Activated naive CD4-positive, alpha-beta T cell treated with Interleukin-2 at 50 U/mL for 16 hours (primary cell): ENCODE data around the gene NPY1R.
A peak's percentile ranks its signal among the peaks of the same experiment; 100 is the strongest.

ENCODE experiments used
- DNase-seq: peaks from one replicate; pipeline ENCODE4 v3.0.0-alpha.2; 2020

The NPY1R gene

DNA sequence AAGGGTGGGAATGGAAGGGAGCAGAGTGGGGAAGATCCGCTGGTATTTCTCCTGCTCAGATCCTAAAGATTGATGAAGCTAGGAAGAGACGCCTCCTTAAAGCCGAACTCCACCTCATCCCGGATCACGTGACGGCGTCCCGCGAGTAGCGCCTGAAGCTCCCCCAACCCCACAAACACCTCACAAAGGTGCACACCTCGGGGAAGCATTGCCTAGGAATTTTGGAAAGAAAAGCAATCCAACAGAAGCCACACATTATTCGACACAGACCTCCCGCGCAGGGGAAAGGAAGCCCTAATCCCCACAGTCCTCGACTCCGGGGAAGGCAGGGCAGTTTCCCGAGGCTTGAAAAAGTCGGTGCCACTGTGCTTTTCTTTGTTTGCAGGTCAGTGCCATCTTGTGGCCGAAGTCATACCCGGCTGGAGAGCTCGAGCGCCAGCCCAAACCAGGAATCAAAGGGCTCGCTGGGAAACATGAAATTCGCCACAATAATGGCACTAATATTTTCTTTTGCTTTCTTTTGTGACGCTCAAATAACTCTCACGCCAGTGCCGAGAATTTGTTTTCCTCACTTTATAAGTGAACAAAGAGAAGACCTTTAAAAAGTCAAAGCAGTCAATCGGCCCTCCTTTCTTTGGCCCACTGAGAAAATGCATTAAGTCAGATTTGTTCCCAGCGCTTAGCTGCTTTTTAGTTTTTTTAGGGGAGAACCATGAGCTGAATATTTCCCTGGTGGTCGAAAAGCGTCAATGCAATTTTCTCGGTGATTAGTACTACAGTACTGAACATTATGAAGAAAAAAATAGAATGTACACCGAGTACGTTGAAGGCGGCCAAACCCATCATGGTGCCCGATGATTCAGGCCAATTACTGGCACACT is at the start of gene NPY1R:
NPY1R (minus strand) TSS at position 71 of the 881 bp plus-strand sequence. CDS start 6,042 bp downstream, outside the sequence.
- peak; percentile 17 for DNase-seq

DNA sequence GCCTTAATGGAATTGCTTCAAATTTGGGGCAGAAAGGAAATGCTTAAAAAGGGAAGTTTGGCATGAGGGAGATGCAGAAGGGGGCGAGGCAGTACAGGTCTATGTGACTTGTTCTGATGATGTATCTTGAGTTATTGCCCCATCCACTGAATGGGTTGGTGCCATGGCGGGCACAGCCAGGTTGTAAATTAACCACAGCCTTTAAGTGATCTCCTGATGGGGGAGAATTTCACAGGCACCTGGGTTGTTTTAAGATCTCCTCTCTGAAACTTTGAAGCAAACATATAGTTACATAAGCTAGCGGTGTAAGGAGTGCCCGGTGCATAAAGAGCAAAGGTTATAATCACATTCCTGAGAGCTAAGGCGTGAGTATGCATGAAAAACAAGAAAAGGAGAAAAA is 48.3 kb upstream of the NPY1R start:
- DNase-seq, result no peak

- no peak for DNase-seq
Observed at GRCh38 chr4:163378661-163379060, 46.3 kb upstream of the NPY1R start.

DNA sequence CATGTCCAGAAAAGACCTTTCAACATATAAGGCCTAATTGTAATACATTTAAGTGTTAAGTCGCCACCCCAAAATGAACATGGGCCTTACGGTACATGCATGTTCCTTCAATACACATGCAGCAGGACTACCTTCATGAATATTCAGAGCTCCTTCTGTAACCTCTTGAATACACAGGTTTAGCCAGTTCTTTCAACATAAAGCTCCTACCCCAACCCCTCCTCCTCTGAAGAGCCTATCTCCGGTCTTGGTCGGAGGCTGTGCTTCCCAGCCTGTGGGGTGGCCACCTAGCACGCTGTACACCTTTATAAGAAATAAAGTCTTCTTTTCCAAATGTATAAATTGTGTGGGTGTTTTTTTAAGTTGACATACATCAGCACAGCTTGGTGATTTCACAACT is 39.6 kb upstream of the NPY1R start:
- no peak for DNase-seq

GRCh38 chr4:163367651-163368050 is 35.3 kb upstream of the NPY1R start:
- DNase-seq, result no peak

DNA sequence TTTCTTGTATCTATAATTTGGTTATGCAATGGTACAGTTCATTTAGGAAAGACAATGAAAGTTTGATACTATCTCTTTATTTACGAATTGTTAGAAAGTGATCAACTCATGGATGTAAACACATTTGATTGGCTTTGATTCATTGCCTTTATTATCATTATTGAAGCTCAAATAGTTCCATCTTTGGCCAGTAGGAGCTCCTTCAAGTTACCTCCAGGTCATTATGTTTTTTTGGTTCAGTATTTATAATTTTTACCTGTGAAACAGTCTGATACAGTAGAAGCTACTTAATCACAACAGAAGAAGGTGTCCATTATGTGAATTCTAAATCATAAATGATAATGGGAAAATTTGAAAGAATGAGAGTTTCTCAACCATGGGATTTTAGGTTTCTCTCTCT is 23.7 kb upstream of the NPY1R start:
- DNase-seq, result no peak

DNA sequence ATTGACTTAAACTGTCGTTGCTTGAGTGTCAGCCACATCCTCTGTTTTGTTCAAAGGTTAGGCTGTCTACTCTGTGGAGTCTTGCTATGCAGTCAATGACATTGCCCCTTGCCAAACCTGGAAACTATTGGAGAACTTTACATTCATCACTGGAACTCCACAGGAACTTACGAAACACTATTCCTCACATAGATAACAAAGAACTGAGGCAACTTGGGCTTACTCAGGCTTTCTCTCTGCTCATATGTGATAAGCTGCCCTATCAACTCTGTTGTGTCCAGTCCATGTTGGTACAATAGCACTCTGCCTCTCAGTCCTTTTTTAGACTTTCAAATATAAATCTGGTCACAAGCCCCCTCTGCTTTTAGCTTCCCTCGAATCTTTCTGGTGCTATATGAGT is 20.7 kb upstream of the NPY1R start:
- no peak for DNase-seq

GRCh38 chr4:163350672-163351071 is 18.3 kb upstream of the NPY1R start:
- DNase-seq, result no peak

DNA sequence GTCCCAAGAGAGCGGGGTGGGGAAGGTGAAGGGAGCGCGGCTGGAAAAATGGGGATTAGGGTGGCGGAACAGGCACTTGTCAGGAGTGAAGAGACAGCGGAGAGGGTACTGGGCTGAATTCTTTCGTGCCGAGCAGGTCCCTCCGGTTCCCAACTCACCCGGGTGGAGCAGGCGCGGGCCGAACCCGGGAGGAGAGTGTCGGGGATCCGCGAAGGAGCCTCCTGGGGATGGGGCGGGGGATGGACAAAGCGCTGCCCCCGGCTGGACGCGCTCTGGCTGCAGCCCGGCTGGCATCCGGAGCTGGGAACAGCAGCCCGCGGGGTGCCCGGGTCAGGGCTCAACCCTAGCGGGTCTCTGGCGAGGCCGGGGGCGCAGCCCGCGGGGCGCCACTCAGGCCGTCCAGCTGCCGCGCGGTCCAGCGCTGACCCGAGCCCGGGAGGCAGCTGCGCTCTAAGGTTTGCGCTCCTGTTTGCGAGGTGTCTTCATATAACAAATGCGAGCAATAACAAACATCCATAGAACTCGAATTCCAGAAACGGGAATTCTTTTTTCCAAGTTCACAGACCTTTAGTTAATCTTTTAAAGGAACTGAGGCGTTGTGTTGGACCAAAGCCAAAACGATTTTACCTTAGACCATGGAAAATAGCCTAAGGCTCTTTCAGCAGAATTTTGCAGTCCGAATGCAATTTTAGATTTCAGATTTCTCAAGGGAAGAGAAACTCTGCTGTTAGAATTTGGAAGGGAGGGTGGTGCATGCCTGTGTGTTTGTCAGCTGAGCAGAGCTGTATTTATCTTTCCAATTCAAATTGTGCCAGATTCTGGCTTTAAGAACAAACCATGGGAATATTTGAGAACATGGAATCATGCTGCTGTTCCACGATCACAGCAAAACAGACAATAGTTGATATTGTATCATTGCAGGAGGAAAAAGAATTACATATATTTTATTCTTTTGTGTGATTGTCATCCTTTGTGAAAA is 12.0 kb upstream of the NPY1R start:
- DNase-seq, result no peak

DNA sequence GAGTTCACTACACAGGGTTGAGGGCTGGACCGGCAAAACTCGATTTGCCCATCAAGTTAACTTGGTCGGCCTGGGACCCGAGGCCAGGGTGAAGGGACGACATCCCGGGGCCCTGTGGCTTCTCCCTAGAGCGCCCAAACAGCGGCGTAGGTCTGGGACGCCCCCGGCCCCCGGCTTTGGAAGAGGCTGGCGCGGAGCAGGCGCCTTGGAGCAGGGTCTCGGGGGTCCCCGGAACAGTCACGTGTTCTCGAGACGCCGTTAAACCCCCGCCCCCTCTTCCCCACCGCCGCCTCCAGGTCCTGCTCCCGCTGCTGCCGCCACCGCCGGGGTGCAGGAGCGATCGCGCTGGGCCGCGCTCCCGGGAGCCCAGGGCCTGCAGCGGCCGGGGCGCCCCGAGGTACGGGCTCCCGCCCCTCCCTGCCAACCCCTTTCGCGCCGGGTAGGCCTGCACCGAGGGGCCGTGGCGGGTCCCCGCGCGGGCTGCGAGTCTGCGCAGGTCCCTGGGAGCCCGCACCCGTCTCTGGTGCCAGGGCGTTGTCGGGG is 11.3 kb upstream of the NPY1R start, which contains the start of gene NPY5R:
NPY5R (plus strand) TSS at position 289 of the 543 bp plus-strand sequence. CDS start 6,382 bp downstream, outside the sequence.
- no peak for DNase-seq

DNA sequence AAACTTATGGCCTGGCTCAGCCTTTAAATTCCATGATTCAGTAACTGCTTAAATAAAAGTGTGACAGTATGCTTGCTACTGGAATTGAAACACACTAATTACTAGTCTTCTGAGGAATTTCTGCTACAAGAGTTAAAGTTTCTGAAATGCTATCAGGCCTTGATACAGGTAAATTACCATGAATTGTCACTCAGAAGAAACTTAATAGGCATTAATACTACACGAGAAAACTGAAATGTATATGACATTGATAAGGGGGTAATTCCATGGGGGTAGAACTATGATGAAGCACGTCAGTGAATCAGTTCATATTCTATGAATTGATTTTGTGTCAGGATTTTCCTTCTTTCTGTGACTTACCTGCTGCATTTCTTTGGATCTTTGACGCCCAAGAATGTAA is 3.0 kb upstream of the NPY1R start:
- DNase-seq, result no peak

- no peak for DNase-seq
Observed at GRCh38 chr4:163331629-163332376, 593 bp downstream of the NPY1R start.

- no peak for DNase-seq
Observed at GRCh38 chr4:163330916-163331628, 1.3 kb downstream of the NPY1R start.

- DNase-seq, result no peak
Observed at GRCh38 chr4:163317110-163317509, 15.3 kb downstream of the NPY1R start.

DNA sequence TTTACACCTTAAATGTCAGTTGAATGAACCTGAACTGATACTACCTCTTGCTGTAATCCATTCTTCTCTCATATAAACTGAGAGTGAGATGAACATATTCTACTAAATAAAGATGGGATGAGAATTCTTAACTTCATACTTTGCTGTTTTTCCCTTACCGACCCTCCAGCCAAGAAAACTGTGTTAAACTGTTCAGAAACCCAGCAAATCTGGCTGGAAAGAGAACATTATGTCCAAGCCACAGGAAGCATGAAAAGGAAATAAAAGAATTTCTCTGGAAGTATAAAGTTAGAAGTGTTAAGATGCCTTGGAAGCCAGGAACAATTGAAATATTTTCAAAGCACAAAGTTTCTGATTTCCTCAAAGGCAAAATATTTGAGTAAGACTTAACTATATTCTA is 22.9 kb downstream of the NPY1R start:
- DNase-seq, result no peak

- DNase-seq, result no peak
Observed at GRCh38 chr4:163303069-163303468, 29.3 kb downstream of the NPY1R start.

DNA sequence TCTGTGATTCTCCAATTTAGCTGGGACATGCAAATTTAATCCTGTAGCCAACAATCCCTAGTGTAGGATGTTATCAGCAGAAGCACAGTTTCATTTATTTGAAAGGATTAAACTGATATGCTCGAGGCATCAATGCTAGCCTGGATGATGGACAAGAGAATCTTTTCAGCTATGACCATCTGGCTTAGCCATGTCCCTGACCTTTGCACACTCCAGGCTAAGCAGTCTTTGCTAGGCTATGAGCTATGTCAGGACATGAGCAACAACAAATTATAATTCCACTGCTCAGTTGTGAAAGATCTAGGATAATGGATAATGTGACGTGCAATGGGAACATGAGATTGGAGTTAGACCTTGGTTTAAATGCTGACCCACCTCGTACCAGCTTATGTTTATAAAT is 32.0 kb downstream of the NPY1R start:
- DNase-seq, result no peak

- DNase-seq, result no peak
Observed at GRCh38 chr4:163295138-163295537, 37.3 kb downstream of the NPY1R start.

- no peak for DNase-seq
Observed at GRCh38 chr4:163284304-163284703, 48.1 kb downstream of the NPY1R start.

- DNase-seq, result no peak
Observed at GRCh38 chr4:163280703-163281519, 51.5 kb downstream of the NPY1R start.

DNA sequence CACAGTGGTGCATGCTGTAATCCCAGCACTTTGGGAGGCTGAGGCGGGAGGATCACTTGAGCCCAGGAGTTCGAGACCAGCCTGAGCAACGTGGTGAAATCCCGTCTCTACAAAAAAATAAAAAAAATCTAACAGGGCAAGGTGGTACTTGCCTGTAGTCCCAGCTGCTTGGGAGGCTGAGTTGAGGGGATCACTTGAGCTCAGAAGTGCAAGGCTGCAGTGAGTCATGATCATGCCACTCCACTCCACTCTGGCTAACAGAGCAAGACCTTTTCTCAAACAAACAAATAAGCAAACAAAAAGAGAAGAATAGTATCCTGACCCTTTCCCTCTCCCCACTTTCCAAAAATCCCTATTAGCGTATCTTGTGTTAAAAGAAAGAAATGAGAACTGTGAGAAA is 52.7 kb downstream of the NPY1R start:
- DNase-seq, result no peak
